Uterus (tissue), 2 donors: ENCODE data around the gene SERPINA1.

Source experiments
- CTCF ChIP-seq, 4 experiments: fragments of 200-600 bp in 2 of 4; fragments of 450-650 bp in 2 of 4; sonication (generic) in 2 of 4; IDR thresholded peaks; one replicate each; pipeline ENCODE4 v1.5.1; 2016 to 2019; ENCODE audit warnings: antibody characterized with exemption in 4 of 4, mild to moderate bottlenecking in 2 of 4, moderate library complexity in 1 of 4
- POLR2A ChIP-seq, 2 donors: fragments of 450-650 bp; IDR thresholded peaks; one replicate each; pipeline ENCODE4 v1.6.1; 2016; ENCODE audit warnings: antibody characterized with exemption in 2 of 2, mild to moderate bottlenecking in 1 of 2, moderate library complexity in 1 of 2

- no peak for TF ChIP-seq CTCF (IDR thresholded peaks at IDR 0.05)
- TF ChIP-seq POLR2A (IDR thresholded peaks at IDR 0.05): no peak
Measured at GRCh38 chr14:94408546-94409095, 20.2 kb upstream of the SERPINA1 start.
